Right lobe of liver (tissue), 6 donors: ENCODE data around the gene ARHGEF1. TPM values are rescaled to one million over a fixed set of nuclear protein-coding genes. Genes with fewer than 3 reads are reported as not detected.

Source experiments
- ATAC-seq, 4 donors: fragments of 200-7000 bp; cut with Tn5 transposase; one replicate each; pipeline ENCODE4 v1.9.1; 2020; ENCODE audit warnings: mild to moderate bottlenecking in 4 of 4, moderate library complexity in 4 of 4
- DNase-seq, 3 donors: peaks; one replicate each; pipeline ENCODE4 v3.0.0-alpha.2; 2020
- H3K27ac ChIP-seq, 3 donors: fragments of 200-600 bp; one replicate each; pipeline ENCODE4 v1.8.0; 2022
- H3K27me3 ChIP-seq, 2 donors: fragments of 200-600 bp; one replicate each; pipeline ENCODE4 v1.8.0; 2022
- H3K36me3 ChIP-seq, 4 donors: fragments of 200-600 bp; sonication (generic) in 1 of 4; one replicate each; pipeline versions ENCODE4 v1.5.1 to v1.8.0; 2017 to 2022; ENCODE audit warnings: control low read depth in 1 of 4
- H3K4me1 ChIP-seq, 4 donors: fragments of 200-600 bp; sonication (generic) in 1 of 4; one replicate each; pipeline versions ENCODE4 v1.5.1 to v1.8.0; 2017 to 2022; ENCODE audit warnings: control low read depth in 1 of 4
- H3K4me3 ChIP-seq, 3 donors: fragments of 200-600 bp; one replicate each; pipeline ENCODE4 v1.8.0; 2022
- H3K9me3 ChIP-seq, 4 donors: fragments of 200-600 bp; sonication (generic) in 1 of 4; one replicate each; pipeline versions ENCODE4 v1.5.1 to v1.8.0; 2017 to 2022; ENCODE audit warnings: control low read depth in 1 of 4
- CTCF ChIP-seq, 4 donors: fragments of 200-600 bp in 3 of 4; fragments of 450-650 bp in 1 of 4; IDR thresholded peaks; one replicate each; pipeline versions ENCODE4 v1.5.1 to v1.8.0; 2016 to 2022; ENCODE audit warnings: antibody characterized with exemption in 4 of 4, mild to moderate bottlenecking in 2 of 4
- POLR2A ChIP-seq: fragments of 450-650 bp; IDR thresholded peaks from one replicate; pipeline ENCODE4 v1.6.1; 2017; ENCODE audit warnings: antibody characterized with exemption, mild to moderate bottlenecking
- WGBS: methylation state at CpG from one replicate; pipeline ENCODE4 v1.1.6; 2018; ENCODE audit warnings: low coverage, low lambda C conversion rate; ENCODE audit not compliant: insufficient coverage; ENCODE audit errors: missing lambda C conversion rate; 5-methylcytosine and 5-hydroxymethylcytosine counted together
- intact Hi-C, 2 donors: fragments of 100-400 bp; cut with DNase I; formaldehyde crosslinking; loops; one replicate each; pipeline versions ENCODE4 v1.11.2 to v1.14.1; 2022
- total RNA-seq, 6 experiments: library from RNA; depleted of rRNA in 2 of 6; stranded (reverse); fragments of >200 nt in 2 of 6; fragmentation: NEBNext Ultra II Directional in 3 of 6; extraction: Animal tissue kit (Norgen Biotek cat#: 25700) in 3 of 6; gene quantifications; one replicate each; pipeline versions ENCODE4 v1.1.0 to v1.2.4, GENCODE V29; 2016 to 2023
- donor health status: DM: no; HTN: yes; CAD: no.
- donor health status: DM: no; HTN: no; CAD: no.
- donor health status: DM: no; HTN: no; CAD: no.
- donor health status: DM: no; HTN: yes; CAD: no.
- donor health status: DM: no; HTN: yes; CAD: no.

The ARHGEF1 gene
- total RNA-seq, 6 experiments from 2014 or later, result 25.3 to 39.7 (median 30.2) TPM

DNA sequence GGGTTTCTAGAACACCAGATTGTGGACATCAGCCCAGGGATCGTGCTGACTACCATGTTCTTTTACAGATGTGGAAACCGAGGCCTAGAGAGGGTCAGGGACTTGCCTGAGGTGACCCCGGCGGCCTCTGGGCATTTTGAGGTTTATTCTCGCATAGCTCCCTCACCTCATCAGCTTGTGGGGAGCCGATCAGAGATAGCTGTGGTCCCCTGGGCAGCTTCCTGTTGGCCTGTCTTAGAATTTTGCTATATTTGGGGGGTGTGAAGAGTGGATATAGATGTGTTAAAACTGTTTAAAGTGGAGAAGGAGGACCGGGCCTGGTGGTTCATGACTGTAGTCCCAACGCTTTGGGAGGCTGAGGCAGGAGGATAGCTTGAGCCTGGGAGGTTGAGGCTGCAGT lies 6.9 kb downstream of the ARHGEF1 start:
- DNase-seq (no peak), ATAC-seq (no peak)
- intact Hi-C loops, result no loop called here
- Histone ChIP-seq H3K36me3 (peaks cover 0 to 10% (median 6%) of the 10 kb centered on the region in 4 donors), H3K27ac (no peak overlapping the region), H3K9me3 (no peaks in the 10 kb centered on the region), H3K4me3 (no peak overlapping the region), H3K27me3 (no peaks in the 10 kb centered on the region), H3K4me1 (peaks cover 0 to 5% (median 2%) of the 10 kb centered on the region in 4 donors)
- 95% methylated on average over 2 of the region's 8 CpGs for WGBS
- TF ChIP-seq POLR2A, result no peak
- TF ChIP-seq CTCF (IDR thresholded peaks at IDR 0.05), result no peak

DNA sequence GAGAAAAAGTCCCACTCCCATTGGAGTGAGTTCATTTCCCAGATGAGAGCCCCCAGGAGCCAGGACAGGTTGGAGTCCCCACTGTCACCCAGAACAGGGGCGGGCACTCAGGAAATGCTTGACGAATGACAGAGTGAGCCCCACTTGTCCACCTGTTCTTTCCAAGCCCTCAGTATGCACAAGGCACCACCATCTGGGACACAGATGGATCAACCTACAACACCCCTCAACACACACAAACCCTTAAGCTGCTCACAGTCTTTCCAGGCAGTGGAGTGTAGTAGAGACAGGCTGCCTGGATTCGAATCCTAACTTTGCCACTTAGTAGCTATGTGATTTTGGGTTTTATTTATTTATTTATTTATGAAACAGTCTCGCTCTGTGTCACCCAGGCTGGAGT lies 8.0 kb downstream of the ARHGEF1 start:
- no peak overlapping the region for H3K4me3 ChIP-seq
- no CpG with 5 or more reads among the region's 4 CpGs for WGBS
- no peaks in the 10 kb centered on the region for H3K27me3 ChIP-seq
- TF ChIP-seq CTCF (IDR thresholded peaks at IDR 0.05) (no peak), POLR2A (no peak)
- ATAC-seq, result no peak
- intact Hi-C loops, result no loop called here
- no peaks in the 10 kb centered on the region for H3K9me3 ChIP-seq
- peaks cover 0 to 4% (median 0%) of the 10 kb centered on the region in 4 donors for H3K4me1 ChIP-seq
- no peak overlapping the region for H3K27ac ChIP-seq
- no peak for DNase-seq
- H3K36me3 ChIP-seq, result peaks cover 0 to 19% (median 13%) of the 10 kb centered on the region in 4 donors

- Histone ChIP-seq H3K9me3 (no peaks in the 10 kb centered on the region), H3K27ac (no peak overlapping the region)
Observed at GRCh38 chr19:41892173-41892902, 9.4 kb downstream of the ARHGEF1 start.

DNA sequence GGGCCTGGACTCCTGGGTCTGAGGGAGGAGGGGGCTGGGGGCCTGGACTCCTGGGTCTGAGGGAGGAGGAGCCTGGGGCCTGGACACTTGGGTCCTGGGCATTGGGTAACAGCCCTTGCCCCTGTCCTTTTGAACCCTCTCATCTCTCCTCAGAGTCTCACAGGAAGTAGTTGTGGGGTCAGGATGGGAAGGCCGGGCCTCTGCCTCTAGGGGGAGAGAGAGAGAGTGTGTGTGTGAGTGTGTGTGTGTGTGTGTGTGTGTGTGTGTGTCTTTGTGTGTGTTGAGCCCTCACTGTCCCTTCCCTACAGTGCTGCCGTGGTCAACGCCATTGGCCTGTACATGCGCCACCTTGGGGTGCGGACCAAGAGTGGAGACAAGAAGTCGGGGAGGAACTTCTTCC lies 10.9 kb downstream of the ARHGEF1 start:
- DNase-seq (no peak), ATAC-seq (peak in 1 of 4 donors; percentile 16)
- TF ChIP-seq POLR2A (no peak), CTCF (IDR thresholded peaks at IDR 0.05) (no peak)
- intact Hi-C loops, result no loop called here
- Histone ChIP-seq H3K27me3 (no peaks in the 10 kb centered on the region), H3K9me3 (no peaks in the 10 kb centered on the region), H3K27ac (no peak overlapping the region), H3K4me3 (no peak overlapping the region), H3K4me1 (no peaks in the 10 kb centered on the region), H3K36me3 (peaks cover 0 to 33% (median 19%) of the 10 kb centered on the region in 4 donors)
- WGBS, result no CpG with 5 or more reads among the region's 6 CpGs

More at GRCh38 chr19:41892173-41892902, 9.4 kb downstream of the ARHGEF1 start:
- H3K4me3 ChIP-seq, result no peak overlapping the region
- H3K36me3 ChIP-seq, result peaks cover 0 to 23% (median 15%) of the 10 kb centered on the region in 4 donors
- TF ChIP-seq POLR2A, result no peak
- no peak for TF ChIP-seq CTCF (IDR thresholded peaks at IDR 0.05)
- DNase-seq (no peak), ATAC-seq (no peak)
- no peaks in the 10 kb centered on the region for H3K4me1 ChIP-seq
- no peaks in the 10 kb centered on the region for H3K27me3 ChIP-seq
- WGBS, result 89% methylated on average over 4 of the region's 34 CpGs
- intact Hi-C loops, result no loop called here
